ENCODE measurements around the gene VCL. TPM values are rescaled to one million over a fixed set of nuclear protein-coding genes. Genes with fewer than 3 reads are reported as not detected.

Gene VCL
- total and polyA plus RNA-seq, 2 of the 8 experiments (the other 6 are each of a cell fraction or from before 2014, with no cell fraction given) = 119 to 377 TPM

GRCh38 chr10:73975388-73975787 lies 22.5 kb upstream of the VCL start (continued):
- no peak for TF ChIP-seq KDM4A (IDR thresholded peaks at IDR 0.05; ENCODE audit: low read depth, low read length, severe bottlenecking)
- no peak for TF ChIP-seq TAF7 (optimal IDR thresholded peaks at IDR 0.05; ENCODE audit: borderline replicate concordance, low read depth, low read length)
- TF ChIP-seq BRCA1 (IDR thresholded peaks at IDR 0.05; ENCODE audit: low read depth, low read length) = no peak
- TF ChIP-seq SIX5 (IDR thresholded peaks at IDR 0.05; ENCODE audit: low read depth, low read length) = no peak
- TF ChIP-seq SP2 (IDR thresholded peaks at IDR 0.05; ENCODE audit: low read length) = no peak

All from H1 (cell line).